HL-60 (cell line): ENCODE data around the gene SERPINB1.

ENCODE experiments used
- GABPA ChIP-seq: IDR thresholded peaks from 2 replicates; pipeline ENCODE4 v1.6.1; 2012; ENCODE audit warnings: low read depth
- POLR2AphosphoS5 ChIP-seq: IDR thresholded peaks from 2 replicates; pipeline ENCODE4 v1.6.1; 2012; ENCODE audit warnings: low read depth
- SPI1 ChIP-seq: IDR thresholded peaks from 2 replicates; pipeline ENCODE4 v1.6.1; 2012; ENCODE audit warnings: low read depth, mild to moderate bottlenecking, borderline replicate concordance
- TF ChIP-seq, protein P1 (sequence below): IDR thresholded peaks from one replicate; pipeline ENCODE4 v1.5.1; 2011; ENCODE audit warnings: low read length, control low read depth, inconsistent platforms; ENCODE audit not compliant: insufficient read depth
- TF ChIP-seq, protein P2 (sequence below): IDR thresholded peaks from 2 replicates; pipeline ENCODE4 v1.6.1; 2012; ENCODE audit warnings: low read depth; ENCODE audit not compliant: insufficient replicate concordance

- TF ChIP-seq, protein P1, sequence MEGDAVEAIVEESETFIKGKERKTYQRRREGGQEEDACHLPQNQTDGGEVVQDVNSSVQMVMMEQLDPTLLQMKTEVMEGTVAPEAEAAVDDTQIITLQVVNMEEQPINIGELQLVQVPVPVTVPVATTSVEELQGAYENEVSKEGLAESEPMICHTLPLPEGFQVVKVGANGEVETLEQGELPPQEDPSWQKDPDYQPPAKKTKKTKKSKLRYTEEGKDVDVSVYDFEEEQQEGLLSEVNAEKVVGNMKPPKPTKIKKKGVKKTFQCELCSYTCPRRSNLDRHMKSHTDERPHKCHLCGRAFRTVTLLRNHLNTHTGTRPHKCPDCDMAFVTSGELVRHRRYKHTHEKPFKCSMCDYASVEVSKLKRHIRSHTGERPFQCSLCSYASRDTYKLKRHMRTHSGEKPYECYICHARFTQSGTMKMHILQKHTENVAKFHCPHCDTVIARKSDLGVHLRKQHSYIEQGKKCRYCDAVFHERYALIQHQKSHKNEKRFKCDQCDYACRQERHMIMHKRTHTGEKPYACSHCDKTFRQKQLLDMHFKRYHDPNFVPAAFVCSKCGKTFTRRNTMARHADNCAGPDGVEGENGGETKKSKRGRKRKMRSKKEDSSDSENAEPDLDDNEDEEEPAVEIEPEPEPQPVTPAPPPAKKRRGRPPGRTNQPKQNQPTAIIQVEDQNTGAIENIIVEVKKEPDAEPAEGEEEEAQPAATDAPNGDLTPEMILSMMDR, result no peak
- TF ChIP-seq, protein P2, sequence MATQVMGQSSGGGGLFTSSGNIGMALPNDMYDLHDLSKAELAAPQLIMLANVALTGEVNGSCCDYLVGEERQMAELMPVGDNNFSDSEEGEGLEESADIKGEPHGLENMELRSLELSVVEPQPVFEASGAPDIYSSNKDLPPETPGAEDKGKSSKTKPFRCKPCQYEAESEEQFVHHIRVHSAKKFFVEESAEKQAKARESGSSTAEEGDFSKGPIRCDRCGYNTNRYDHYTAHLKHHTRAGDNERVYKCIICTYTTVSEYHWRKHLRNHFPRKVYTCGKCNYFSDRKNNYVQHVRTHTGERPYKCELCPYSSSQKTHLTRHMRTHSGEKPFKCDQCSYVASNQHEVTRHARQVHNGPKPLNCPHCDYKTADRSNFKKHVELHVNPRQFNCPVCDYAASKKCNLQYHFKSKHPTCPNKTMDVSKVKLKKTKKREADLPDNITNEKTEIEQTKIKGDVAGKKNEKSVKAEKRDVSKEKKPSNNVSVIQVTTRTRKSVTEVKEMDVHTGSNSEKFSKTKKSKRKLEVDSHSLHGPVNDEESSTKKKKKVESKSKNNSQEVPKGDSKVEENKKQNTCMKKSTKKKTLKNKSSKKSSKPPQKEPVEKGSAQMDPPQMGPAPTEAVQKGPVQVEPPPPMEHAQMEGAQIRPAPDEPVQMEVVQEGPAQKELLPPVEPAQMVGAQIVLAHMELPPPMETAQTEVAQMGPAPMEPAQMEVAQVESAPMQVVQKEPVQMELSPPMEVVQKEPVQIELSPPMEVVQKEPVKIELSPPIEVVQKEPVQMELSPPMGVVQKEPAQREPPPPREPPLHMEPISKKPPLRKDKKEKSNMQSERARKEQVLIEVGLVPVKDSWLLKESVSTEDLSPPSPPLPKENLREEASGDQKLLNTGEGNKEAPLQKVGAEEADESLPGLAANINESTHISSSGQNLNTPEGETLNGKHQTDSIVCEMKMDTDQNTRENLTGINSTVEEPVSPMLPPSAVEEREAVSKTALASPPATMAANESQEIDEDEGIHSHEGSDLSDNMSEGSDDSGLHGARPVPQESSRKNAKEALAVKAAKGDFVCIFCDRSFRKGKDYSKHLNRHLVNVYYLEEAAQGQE, result no peak
- TF ChIP-seq GABPA, result no peak
- TF ChIP-seq POLR2AphosphoS5, result no peak
- TF ChIP-seq SPI1, result no peak
Measured at GRCh38 chr6:2782356-2782708, 59.3 kb downstream of the SERPINB1 start.
